IMR-90 (cell line): ENCODE data around the gene MTMR2. TPM values are rescaled to one million over a fixed set of nuclear protein-coding genes. Genes with fewer than 3 reads are reported as not detected.

Experiments used
- ATAC-seq: fragments of 200-7000 bp; cut with Tn5 transposase; 2 replicates; pipeline ENCODE4 v1.9.1; 2020; ENCODE audit warnings: low read depth, mild to moderate bottlenecking, moderate library complexity
- BruUV-seq: library from RNA; stranded (reverse); fragments of 400-500 nt; replicated peaks from 2 replicates; lab custom pipeline; 2021; lab: Mats Ljungman, UMichigan
- CTCF ChIA-PET: fragments of 300-600 bp; formaldehyde crosslinking; extraction: SDS; loops from one replicate; lab custom pipeline; 2021; ENCODE audit warnings: antibody characterized with exemption; lab: Yijun Ruan, JAX
- POLR2A ChIA-PET: fragments of 300-600 bp; sonication (Branson Sonifier 250); formaldehyde crosslinking; loops from one replicate; lab custom pipeline; 2022; ENCODE audit warnings: antibody characterized with exemption; ENCODE audit not compliant: unreplicated experiment; lab: Charles Lee
- DNase-seq: peaks from one replicate; pipeline ENCODE4 v3.0.0; 2013
- H2AFZ ChIP-seq: replicated peaks from 2 replicates; pipeline ENCODE3; 2013; ENCODE audit warnings: low read length, mild to moderate bottlenecking; ENCODE audit not compliant: poor library complexity
- H2AK5ac ChIP-seq: 2 replicates; pipeline ENCODE4 v1.6.1; 2013; ENCODE audit warnings: low read depth, low read length, inconsistent platforms
- H2AK9ac ChIP-seq: replicated peaks from 2 replicates; pipeline ENCODE3; 2013; ENCODE audit warnings: mild to moderate bottlenecking, low read depth, low read length, moderate library complexity; ENCODE audit not compliant: poor library complexity
- H2BK120ac ChIP-seq: 2 replicates; pipeline ENCODE4 v1.6.1; 2013; ENCODE audit warnings: low read depth, low read length, inconsistent platforms
- H2BK15ac ChIP-seq: 3 replicates; pipeline ENCODE4 v1.6.1; 2013; ENCODE audit warnings: low read depth, low read length, inconsistent platforms
- H2BK20ac ChIP-seq: 2 replicates; pipeline ENCODE4 v1.6.1; 2013; ENCODE audit warnings: low read depth, mild to moderate bottlenecking, inconsistent platforms, low read length, moderate library complexity
- H2BK5ac ChIP-seq: 2 replicates; pipeline ENCODE4 v1.6.1; 2013; ENCODE audit warnings: mild to moderate bottlenecking, low read depth, low read length, inconsistent platforms; ENCODE audit not compliant: poor library complexity, severe bottlenecking
- H3K14ac ChIP-seq: replicated peaks from 2 replicates; pipeline ENCODE4 v1.6.1; 2013; ENCODE audit warnings: low read depth, low read length, inconsistent platforms
- H3K18ac ChIP-seq: 2 replicates; pipeline ENCODE4 v1.6.1; 2013; ENCODE audit warnings: low read depth, low read length, control low read depth
- H3K23ac ChIP-seq: 2 replicates; pipeline ENCODE4 v1.6.1; 2013; ENCODE audit warnings: low read depth, low read length, inconsistent platforms
- H3K27ac ChIP-seq: 2 replicates; pipeline ENCODE4 v1.5.1; 2013; ENCODE audit warnings: mild to moderate bottlenecking, control low read depth, low read length; ENCODE audit not compliant: insufficient read depth
- H3K27me3 ChIP-seq: 2 replicates; pipeline ENCODE4 v1.6.1; 2013; ENCODE audit warnings: low read length; ENCODE audit not compliant: control insufficient read depth, insufficient read depth
- H3K36me3 ChIP-seq: 2 replicates; pipeline ENCODE4 v1.6.1; 2013; ENCODE audit warnings: low read length, mixed read lengths; ENCODE audit not compliant: control insufficient read depth, insufficient read depth
- H3K4ac ChIP-seq: 2 replicates; pipeline ENCODE4 v1.6.1; 2013; ENCODE audit warnings: low read depth, low read length, inconsistent platforms
- H3K4me1 ChIP-seq: 2 replicates; pipeline ENCODE4 v1.6.1; 2013; ENCODE audit warnings: low read length, mixed read lengths; ENCODE audit not compliant: control insufficient read depth, insufficient read depth
- H3K4me2 ChIP-seq: 2 replicates; pipeline ENCODE4 v1.6.1; 2013; ENCODE audit warnings: low read depth, mild to moderate bottlenecking, control low read depth, low read length, moderate library complexity
- H3K4me3 ChIP-seq: 2 replicates; pipeline ENCODE4 v1.5.1; 2013; ENCODE audit warnings: low read depth, mild to moderate bottlenecking, control low read depth, low read length, moderate library complexity; ENCODE audit not compliant: insufficient read depth
- H3K56ac ChIP-seq: 2 replicates; pipeline ENCODE4 v1.6.1; 2013; ENCODE audit warnings: low read length, inconsistent platforms; ENCODE audit not compliant: insufficient read depth; ENCODE audit errors: extremely low read depth
- H3K79me1 ChIP-seq, 2 experiments: 2 replicates each; pipeline ENCODE4 v1.6.1; 2013; ENCODE audit warnings: low read length in 2 of 2, inconsistent platforms in 1 of 2, low read depth in 1 of 2
- H3K9ac ChIP-seq: 2 replicates; pipeline ENCODE4 v1.6.1; 2013; ENCODE audit warnings: low read depth, low read length, control low read depth
- H3K9me1 ChIP-seq: 2 replicates; pipeline ENCODE4 v1.6.1; 2013; ENCODE audit warnings: low read length, inconsistent platforms; ENCODE audit not compliant: insufficient read depth
- H3K9me3 ChIP-seq: 2 replicates; pipeline ENCODE4 v1.6.1; 2013; ENCODE audit warnings: low read length; ENCODE audit not compliant: control insufficient read depth, insufficient read depth
- H4K20me1 ChIP-seq: 2 replicates; pipeline ENCODE4 v1.6.1; 2013; ENCODE audit warnings: low read length, inconsistent platforms; ENCODE audit not compliant: insufficient read depth
- H4K5ac ChIP-seq: 2 replicates; pipeline ENCODE4 v1.6.1; 2013; ENCODE audit warnings: mild to moderate bottlenecking, low read depth, low read length, control low read depth
- H4K8ac ChIP-seq, 2 experiments: 2 replicates each; pipeline ENCODE4 v1.6.1; 2013; ENCODE audit warnings: low read depth in 2 of 2, low read length in 2 of 2, control low read depth in 1 of 2, inconsistent platforms in 1 of 2
- H4K91ac ChIP-seq: 2 replicates; pipeline ENCODE4 v1.6.1; 2013; ENCODE audit warnings: low read depth, low read length, inconsistent platforms; ENCODE audit not compliant: insufficient read depth
- CEBPB ChIP-seq: IDR thresholded peaks from 2 replicates; pipeline ENCODE4 v1.6.1; 2012; ENCODE audit warnings: low read depth, low read length, improper control_type of control experiment
- CHD1 ChIP-seq: IDR thresholded peaks from 2 replicates; pipeline ENCODE4 v1.6.1; 2012; ENCODE audit warnings: low read depth, low read length, improper control_type of control experiment
- MXI1 ChIP-seq: IDR thresholded peaks from 2 replicates; pipeline ENCODE4 v1.6.1; 2012; ENCODE audit warnings: low read depth, mild to moderate bottlenecking, low read length, moderate library complexity, borderline replicate concordance
- RFX5 ChIP-seq: IDR thresholded peaks from 2 replicates; pipeline ENCODE4 v1.8.0; 2012; ENCODE audit warnings: low read depth, mild to moderate bottlenecking, low read length, moderate library complexity
- dilution Hi-C: fragments of 300-500 bp; cut with HindIII; formaldehyde crosslinking; loops from one replicate; pipeline ENCODE4 v1.14.3; 2018; ENCODE audit warnings: low sequenced_read_pairs; ENCODE audit not compliant: unreplicated experiment
- in situ Hi-C: fragments of 300-500 bp; cut with MboI; formaldehyde crosslinking; loops from 3 replicates; pipeline ENCODE4 v1.14.3; 2019; ENCODE audit warnings: low sequenced_read_pairs, inconsistent platforms, mixed read lengths
- intact Hi-C: fragments of 100-400 bp; cut with micrococcal nuclease; formaldehyde crosslinking; loops from 2 replicates; pipeline ENCODE4 v1.10.0; 2022
- polyA plus RNA-seq, 3 experiments: library from polyadenylated mRNA; depleted of rRNA; stranded (reverse); fragments of >200 nt; gene quantifications; 2 replicates each; pipeline ENCODE4 v1.2.3, GENCODE V29; 2012; ENCODE audit warnings: low replicate concordance in 1 of 3
- total RNA-seq: library from RNA; depleted of rRNA; stranded (reverse); fragments of >200 nt; gene quantifications from 2 replicates; pipeline ENCODE4 v1.2.3, GENCODE V29; 2012

Gene MTMR2
- total and polyA plus RNA-seq, 2 of the 4 experiments (the other 2 are of a cell fraction) = 16.6 to 30.6 TPM

GRCh38 chr11:95937358-95937757, 13.5 kb upstream of the MTMR2 start:
- Histone ChIP-seq H3K27ac (no peak overlapping the region), H3K9ac (no peak overlapping the region), H3K23ac (no peak overlapping the region), H2BK15ac (no peak overlapping the region), H4K20me1 (no peaks in the 10 kb centered on the region), H3K36me3 (no peaks in the 10 kb centered on the region), H2AK9ac (no peak overlapping the region), H3K79me1 (no peaks in the 10 kb centered on the region), H3K14ac (no peak overlapping the region), H2AFZ (no peak overlapping the region), H3K9me3 (no peaks in the 10 kb centered on the region), H4K8ac (no peak overlapping the region), H3K27me3 (no peaks in the 10 kb centered on the region), H3K4me3 (no peak overlapping the region), H2AK5ac (no peak overlapping the region), H2BK120ac (no peak overlapping the region), H3K56ac (no peak overlapping the region), H3K18ac (no peak overlapping the region), H2BK20ac (no peak overlapping the region), H4K5ac (no peak overlapping the region), H4K91ac (no peak overlapping the region), H3K4me2 (no peak overlapping the region), H3K9me1 (no peaks in the 10 kb centered on the region), H3K4ac (no peak overlapping the region), H2BK5ac (no peak overlapping the region), H3K4me1 (no peaks in the 10 kb centered on the region)
- DNase-seq (no peak), ATAC-seq (no peak; the same call in none of the 2 replicates)
- BruUV-seq = no TSS peak
- dilution Hi-C loops = no loop called here
- intact Hi-C loops = no loop called here
- TF ChIP-seq CHD1 = no peak
- peak; percentile 85 for TF ChIP-seq CEBPB
- TF ChIP-seq RFX5 = no peak
- no peak for TF ChIP-seq MXI1
- in situ Hi-C loops = no loop called here
- ChIA-PET CTCF (no interaction called here), POLR2A (no interaction called here)
